ENCODE measurements around the gene PSME3IP1.

DNA sequence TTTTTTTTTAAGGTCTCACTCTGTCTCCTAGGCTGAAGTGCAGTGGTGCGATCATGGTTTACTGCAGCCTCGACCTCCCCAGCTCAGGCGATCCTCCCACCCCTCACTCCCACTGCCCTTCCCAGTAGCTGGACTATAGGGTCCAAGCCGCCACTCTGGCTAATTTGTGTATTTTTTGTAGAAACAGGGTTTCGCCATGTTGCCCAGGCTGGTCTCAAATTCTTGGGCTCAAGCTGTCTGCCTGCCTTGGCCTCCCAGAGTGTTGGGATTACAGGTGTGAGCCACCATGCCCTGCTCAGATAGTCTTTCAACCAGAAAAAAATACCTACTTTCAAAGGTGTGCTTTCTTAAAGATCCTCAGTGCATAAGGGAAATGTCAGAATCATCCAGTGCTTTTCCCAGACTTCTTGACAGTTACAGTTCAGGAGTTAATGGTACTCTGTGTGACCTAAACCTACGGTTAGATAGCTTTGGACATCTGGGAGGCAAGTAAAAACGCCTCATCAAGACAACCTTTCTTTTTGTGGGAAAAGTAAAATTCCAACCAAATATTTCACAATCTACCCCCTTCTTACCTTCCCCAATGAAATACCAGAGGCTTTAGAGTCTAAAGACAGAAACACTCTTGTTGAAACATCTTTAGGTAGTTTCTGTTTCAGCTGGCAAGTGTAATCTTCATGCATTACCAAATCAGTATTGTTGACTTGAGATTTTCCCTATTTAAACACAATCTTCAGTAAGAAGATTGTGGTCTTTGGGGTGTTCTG lies 7.1 kb upstream of the PSME3IP1 start:
- TF ChIP-seq EZH2 (IDR thresholded peaks at IDR 0.05) (no peak), POLR2AphosphoS5 (IDR thresholded peaks at IDR 0.05; ENCODE audit: borderline replicate concordance, low read depth, low read length) (no peak), FOXP2 (optimal IDR thresholded peaks at IDR 0.05; ENCODE audit: control extremely low read depth, extremely low read length, insufficient read depth) (no peak)

Measured in SK-N-MC (cell line).